Skin of body (tissue), 2 donors: ENCODE results near the gene PTGER3. TPM values are rescaled to one million over a fixed set of nuclear protein-coding genes. Genes with fewer than 3 reads are reported as not detected.

Experiments
- DNase-seq: peaks from one replicate; lab custom pipeline; 2025; lab: John Stamatoyannopoulos, UW
- total RNA-seq: library from RNA; depleted of rRNA; stranded (reverse); fragments of >200 nt; gene quantifications from one replicate; pipeline ENCODE4 v1.2.3, GENCODE V29; 2014

The PTGER3 gene
- total RNA-seq, 1 donor from 2014 or later: 18.2 TPM

- DNase-seq: no peak
Observed at GRCh38 chr1:71053146-71053545, 5.5 kb upstream of the PTGER3 start.

DNA sequence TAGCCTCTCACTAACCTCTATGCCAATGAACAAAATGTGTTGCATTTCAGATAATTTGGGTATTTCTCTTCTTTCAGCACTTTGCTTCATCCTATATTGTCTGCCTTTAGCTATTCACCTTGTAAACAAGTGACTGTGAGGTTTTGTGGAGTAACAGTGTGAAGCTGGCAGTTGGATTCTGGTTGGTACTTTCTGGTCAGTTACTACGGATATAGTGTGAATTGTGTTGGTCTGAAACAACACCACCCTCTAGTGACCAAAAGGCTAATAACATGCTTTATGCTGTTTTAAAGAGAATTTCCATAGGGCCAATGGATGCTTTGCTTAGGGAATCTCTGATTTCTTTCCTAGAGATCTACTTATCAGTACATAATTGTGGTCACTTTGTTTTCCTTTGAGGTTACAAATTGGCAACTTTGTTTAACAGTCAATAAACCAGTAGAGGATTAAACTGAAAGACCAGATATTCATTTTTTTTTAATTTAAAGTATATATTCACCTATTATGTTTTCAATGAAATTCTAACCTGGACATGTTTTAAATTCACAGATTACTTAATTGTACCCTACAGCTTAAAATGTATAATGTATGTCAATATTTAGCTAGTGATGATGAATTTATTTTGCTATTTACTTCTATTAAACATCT lies 2.5 kb upstream of the PTGER3 start:
- peak; percentile 55 for DNase-seq

DNA sequence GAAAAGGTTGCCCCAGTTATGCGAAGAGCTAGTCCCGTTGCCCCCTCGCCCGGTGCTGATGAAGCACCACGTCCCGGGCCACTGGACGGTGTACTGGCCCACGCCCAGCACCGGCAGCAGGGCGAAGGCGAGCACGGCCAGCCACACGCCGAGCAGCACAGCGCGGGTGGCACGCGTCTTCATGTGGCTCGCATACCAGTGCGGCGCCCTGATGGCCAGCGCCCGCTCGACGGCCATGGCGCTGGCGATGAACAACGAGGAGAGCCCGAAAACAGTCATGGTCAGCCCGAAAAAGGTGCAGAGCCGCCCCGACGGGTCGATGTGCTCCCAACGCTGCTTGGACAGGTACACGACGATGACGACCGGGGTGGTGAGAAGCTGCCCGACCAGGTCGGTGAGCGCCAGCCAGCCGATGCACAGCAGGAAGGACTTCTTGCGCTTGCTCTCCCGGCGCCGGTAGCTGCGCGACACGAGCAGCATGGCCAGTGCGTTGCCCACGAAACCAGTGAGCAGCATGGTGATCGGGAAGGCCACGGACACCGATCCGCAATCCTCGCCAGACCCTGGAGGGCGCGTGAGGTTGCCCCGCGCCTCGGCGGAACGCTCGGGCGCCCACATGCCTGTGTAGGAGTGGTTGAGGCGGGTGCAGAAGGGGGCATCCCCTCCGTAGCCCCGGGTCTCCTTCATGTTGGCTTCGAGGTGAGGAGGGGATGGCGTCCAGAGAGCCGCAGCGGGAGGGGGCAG lies 553 bp downstream of the PTGER3 start:
- DNase-seq: no peak

DNA sequence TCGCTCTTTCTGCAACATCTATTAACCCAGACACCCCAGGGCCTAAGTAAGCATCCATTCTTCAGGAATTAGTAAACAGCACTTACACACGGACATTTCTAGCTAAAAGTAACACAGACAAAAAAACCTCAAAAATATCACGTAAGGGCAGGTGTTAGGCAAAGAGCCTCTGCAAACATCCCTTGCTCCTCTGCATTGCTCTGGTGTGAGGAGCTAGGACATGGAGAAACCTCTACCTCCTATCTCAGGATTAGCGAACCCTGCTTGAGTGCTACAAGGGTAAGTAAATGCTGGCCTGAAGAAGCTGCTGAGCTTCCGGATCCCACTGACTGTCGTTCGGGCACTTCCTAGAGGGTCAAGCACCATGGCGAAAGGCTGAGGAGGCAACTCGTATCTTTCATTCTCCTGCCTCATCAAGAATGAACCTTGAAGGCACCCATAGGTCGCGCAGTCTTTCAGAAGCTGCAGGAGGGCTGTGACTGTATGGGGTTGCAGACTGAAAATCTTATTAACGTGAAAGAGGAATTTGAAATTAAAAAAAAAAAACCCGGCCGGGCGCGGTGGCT lies 2.1 kb downstream of the PTGER3 start:
- no peak for DNase-seq

GRCh38 chr1:71044833-71045232 lies 2.8 kb downstream of the PTGER3 start:
- DNase-seq: no peak

DNA sequence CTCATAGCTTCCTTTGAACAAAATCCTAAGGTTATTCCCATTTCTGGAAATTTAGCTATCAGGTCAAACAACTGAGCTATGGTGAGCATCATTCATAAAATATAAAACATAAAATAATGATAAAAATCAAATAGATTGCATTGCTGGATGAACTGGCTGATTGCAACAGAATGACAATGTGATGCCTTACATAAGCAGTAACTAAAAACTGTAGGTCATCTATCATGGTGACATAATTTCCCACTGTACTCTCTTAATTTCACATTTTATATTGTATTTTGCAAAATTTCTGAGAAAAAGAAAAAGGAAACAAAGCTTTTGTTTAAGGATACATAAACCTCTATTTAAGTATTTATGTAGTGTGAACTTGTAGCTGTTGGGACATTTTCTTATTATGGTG lies 4.6 kb downstream of the PTGER3 start:
- DNase-seq: no peak

DNA sequence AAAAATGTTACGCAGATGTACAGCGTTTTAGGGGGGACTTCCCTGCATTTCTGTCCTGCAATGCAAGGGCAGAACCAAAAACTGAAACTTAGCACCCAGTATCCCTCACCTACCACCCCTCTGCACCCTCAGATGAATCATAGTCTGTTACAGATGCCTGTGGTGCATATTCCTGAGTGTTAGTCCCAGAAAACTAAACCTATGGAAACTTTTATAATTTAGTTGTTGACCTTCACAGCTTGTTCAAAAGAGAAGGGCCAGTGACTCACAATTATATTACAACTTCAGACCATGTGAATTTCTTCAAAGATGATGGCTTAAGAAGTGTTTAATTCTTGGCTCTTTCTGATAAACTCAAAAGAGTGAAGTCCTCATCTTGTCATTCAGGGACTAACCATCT lies 5.8 kb downstream of the PTGER3 start:
- no peak for DNase-seq

GRCh38 chr1:71039661-71040262 lies 7.9 kb downstream of the PTGER3 start:
- peak; percentile 40 for DNase-seq

- no peak for DNase-seq
Observed at GRCh38 chr1:71038942-71039341, 8.7 kb downstream of the PTGER3 start.

DNA sequence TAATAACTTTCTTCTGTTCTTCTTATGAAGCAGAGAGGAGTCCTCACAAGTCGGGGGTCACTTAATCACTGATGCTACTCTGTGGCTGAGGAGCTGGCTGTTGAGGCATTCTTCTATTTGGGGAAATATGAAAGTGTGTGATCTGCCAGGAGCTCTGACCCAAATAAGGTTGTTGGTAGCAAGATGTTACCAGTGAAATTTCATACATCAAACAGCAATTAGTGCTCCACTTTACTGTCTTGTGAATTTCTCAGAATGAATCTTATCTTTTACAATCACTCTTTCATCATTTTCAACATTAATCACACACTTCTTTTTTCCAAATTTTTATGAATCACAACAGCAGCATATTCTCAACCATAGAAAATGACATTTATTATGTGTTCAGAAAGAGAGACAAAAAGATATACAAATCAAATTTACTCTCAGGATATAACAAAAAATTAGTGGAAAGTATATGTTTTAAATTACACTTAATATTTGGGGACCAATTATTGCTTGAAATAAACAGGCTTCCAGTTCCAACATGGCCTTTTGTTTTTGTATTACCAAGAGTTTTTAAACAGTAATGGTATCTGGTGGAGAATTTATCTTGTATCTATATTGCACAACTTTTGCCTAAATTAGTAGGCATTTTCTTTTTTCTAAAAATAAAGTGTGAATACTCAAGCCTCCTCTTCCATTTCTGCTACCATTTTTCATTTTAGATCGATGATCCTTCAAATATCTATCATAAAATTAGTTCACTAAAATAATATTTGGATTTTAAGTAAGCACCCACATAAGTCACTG lies 9.6 kb downstream of the PTGER3 start:
- DNase-seq: no peak

GRCh38 chr1:71037066-71037465 lies 10.6 kb downstream of the PTGER3 start:
- no peak for DNase-seq

DNA sequence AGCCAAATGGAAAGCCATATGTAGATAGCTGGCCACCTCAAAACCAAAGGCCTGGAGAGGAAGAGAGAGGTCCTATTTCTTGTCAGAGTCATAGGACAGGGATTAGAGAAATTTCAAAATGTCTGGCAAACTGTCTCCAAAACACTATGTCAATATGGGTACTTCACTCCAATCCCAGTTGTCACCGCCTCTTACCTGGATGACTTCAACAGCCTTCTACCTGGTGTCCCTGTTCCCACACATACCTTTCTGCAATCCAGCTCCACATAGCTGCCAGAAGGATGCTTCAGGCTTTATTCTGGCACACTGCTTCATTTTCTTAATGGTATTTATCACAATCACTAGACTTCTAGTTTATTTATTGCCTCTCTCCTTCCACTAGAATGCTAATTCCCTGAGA lies 14.5 kb downstream of the PTGER3 start:
- DNase-seq: no peak

DNA sequence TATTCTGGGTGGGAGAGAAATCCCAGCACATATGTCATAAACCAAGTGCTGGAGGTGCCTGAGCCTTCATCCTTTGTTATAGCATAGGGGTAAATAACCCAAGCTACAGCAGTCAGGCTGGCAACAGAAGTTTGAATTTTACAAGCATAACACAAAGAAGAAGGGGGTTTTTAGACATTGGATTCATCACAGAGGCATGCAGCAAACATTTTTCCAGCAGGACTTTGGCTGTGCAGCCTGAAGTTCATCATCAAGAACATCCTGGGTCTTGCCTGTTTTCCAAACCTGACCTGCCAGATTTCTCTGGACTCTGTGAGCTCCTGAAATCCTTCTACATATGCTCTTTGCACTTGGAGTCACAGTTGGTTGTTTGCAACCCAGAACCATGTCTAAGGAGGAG lies 16.2 kb downstream of the PTGER3 start:
- DNase-seq: no peak

DNA sequence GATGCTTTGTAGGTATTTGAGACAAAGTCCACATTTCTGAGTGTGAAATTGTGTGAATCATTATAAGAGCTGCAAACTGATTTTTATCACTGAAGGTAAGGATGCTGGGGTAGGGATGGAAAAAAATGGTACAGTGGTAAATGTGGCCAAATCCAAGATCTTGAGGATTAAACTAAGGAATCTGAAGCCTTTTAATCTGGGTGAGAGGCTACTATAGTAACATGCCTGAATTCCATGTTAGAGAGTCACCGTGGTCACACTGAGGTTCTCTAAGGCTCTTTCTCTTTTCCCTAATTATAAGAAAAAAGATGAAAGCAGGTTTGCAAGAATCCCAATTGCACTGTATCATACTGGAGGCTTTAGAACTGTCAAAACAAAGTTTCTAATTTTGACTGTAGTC lies 17.6 kb downstream of the PTGER3 start:
- DNase-seq: no peak

DNA sequence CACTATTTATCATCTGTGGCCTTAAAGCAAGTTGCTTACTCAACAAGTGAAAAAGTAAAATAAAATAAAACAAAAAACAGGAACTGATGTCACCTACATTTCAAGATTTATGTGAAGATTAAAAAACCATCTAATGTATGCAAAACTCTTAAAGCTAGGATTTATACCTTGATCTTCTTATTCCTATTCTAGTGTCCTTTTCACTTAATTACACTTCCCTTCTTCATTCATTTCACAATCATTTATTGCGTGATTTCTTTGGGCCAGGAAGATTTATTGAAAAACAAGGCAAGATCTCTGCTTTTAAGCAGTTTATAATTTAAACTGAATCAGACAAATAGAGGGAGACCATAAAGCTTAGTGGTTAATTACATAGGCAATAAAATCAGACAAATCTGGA lies 18.6 kb downstream of the PTGER3 start:
- no peak for DNase-seq

GRCh38 chr1:71027991-71028390 lies 19.6 kb downstream of the PTGER3 start:
- no peak for DNase-seq

- DNase-seq: no peak
Observed at GRCh38 chr1:71026093-71026492, 21.5 kb downstream of the PTGER3 start.

DNA sequence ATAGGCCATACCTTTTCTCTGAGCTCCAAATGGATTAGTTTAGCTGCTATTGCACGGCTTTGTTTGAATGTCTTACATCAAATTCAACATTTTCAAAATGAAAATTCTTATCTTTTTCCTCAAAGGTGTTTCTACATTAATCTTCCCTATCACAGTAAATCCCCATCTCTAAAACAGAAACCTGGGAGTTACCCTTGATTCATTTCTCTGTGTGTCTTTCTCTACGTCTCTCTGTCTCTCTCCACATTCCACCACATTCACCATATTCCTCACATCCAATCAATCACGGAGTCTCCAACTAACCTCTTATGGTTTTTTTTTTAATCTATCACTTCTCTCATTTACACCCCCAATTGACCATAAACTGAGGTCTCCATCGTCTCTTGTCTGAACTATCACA lies 24.1 kb downstream of the PTGER3 start:
- DNase-seq: no peak

GRCh38 chr1:71019233-71019969 lies 28.2 kb downstream of the PTGER3 start:
- DNase-seq: no peak

DNA sequence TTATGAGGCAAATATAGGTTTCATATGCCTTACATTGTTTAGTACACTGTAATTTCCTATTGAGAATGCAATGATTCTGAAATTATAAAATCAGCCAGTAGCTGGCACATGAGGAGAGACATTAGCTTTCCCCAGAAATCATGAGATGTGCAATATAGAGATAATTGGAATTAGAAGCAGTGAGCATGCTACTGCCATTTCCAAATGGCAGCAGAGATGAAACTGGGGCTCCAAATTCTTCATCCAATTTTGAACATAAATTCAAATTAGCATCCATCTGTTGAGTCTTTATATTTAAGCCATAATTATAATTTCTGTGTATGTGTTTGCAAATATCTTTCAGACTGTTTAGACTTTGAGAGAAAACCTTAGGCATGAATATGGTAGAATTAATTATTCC lies 28.8 kb downstream of the PTGER3 start:
- DNase-seq: no peak

DNA sequence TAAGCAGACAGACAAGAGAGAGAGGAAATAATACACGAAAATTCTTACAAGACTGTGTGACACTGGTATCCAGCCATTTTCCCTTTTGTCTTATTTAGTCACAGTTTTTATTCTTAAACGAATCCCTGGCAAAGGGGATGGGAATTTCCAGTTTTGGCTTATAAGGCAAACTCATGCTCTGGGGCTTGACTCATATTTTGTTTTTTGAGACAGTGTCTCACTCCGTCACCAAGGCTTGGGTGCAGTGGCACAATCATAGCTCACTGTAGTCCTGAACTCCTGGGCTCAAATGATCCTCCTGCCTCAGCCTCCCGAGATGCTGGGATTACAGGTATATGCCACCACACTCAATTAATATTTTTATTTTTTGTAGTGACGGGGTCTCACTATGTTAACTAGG lies 31.9 kb downstream of the PTGER3 start:
- DNase-seq: no peak
